ENCODE data around the gene HSD17B8.
A peak's percentile ranks its signal among the peaks of the same experiment; 100 is the strongest.

Gene HSD17B8

GRCh38 chr6:33185654-33186187 is 18.7 kb upstream of the HSD17B8 start:
- Mint-ChIP-seq H3K4me1 (peaks cover 30% of the 10 kb centered on the region), H3K27ac (no peak overlapping the region), H3K4me3 (no peak overlapping the region), H3K36me3 (ENCODE audit: low read depth) (no peaks in the 10 kb centered on the region), H3K9me3 (peaks cover 4% of the 10 kb centered on the region), H3K27me3 (ENCODE audit: low read depth, poor library complexity) (peaks cover 79% of the 10 kb centered on the region)
- DNase-seq: no peak
- TF ChIP-seq, protein P1, sequence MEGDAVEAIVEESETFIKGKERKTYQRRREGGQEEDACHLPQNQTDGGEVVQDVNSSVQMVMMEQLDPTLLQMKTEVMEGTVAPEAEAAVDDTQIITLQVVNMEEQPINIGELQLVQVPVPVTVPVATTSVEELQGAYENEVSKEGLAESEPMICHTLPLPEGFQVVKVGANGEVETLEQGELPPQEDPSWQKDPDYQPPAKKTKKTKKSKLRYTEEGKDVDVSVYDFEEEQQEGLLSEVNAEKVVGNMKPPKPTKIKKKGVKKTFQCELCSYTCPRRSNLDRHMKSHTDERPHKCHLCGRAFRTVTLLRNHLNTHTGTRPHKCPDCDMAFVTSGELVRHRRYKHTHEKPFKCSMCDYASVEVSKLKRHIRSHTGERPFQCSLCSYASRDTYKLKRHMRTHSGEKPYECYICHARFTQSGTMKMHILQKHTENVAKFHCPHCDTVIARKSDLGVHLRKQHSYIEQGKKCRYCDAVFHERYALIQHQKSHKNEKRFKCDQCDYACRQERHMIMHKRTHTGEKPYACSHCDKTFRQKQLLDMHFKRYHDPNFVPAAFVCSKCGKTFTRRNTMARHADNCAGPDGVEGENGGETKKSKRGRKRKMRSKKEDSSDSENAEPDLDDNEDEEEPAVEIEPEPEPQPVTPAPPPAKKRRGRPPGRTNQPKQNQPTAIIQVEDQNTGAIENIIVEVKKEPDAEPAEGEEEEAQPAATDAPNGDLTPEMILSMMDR (IDR thresholded peaks at IDR 0.05): no peak

DNA sequence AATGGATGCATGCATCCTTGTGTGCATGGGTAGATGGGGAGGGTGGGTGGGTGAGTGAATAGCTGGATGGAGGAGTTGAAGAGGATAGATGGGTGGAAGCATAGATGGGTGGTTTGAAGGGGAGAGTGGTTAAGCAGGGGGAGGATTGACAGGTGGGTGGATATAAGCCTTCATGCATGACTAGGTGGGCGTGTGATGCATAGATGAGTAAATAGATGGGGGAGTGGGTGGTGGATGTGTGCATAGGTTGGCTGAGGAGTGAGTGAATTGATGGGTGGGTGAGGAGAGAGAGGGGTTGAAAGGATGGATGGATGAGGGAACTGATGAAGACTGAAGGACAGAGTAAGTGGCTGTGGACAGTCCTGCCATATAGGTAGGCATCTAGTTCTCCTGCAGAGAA is 16.6 kb upstream of the HSD17B8 start:
- H3K4me3 Mint-ChIP-seq: no peak overlapping the region
- H3K4me1 Mint-ChIP-seq: peaks cover 43% of the 10 kb centered on the region
- no peaks in the 10 kb centered on the region for H3K36me3 Mint-ChIP-seq (ENCODE audit: low read depth)

GRCh38 chr6:33189164-33189563 is 15.3 kb upstream of the HSD17B8 start:
- Mint-ChIP-seq H3K4me3 (no peak overlapping the region), H3K4me1 (peaks cover 41% of the 10 kb centered on the region), H3K9me3 (no peaks in the 10 kb centered on the region), H3K27me3 (ENCODE audit: low read depth, poor library complexity) (peaks cover 96% of the 10 kb centered on the region), H3K36me3 (ENCODE audit: low read depth) (peaks cover 6% of the 10 kb centered on the region), H3K27ac (no peak overlapping the region)
- TF ChIP-seq, protein P1 (IDR thresholded peaks at IDR 0.05): no peak
- no peak for DNase-seq

More for the DNA sequence above, 16.6 kb upstream of the HSD17B8 start:
- H3K9me3 Mint-ChIP-seq: peaks cover 4% of the 10 kb centered on the region
- DNase-seq: no peak
- no peak overlapping the region for H3K27ac Mint-ChIP-seq
- H3K27me3 Mint-ChIP-seq (ENCODE audit: low read depth, poor library complexity): peaks cover 84% of the 10 kb centered on the region
- TF ChIP-seq, protein P1 (IDR thresholded peaks at IDR 0.05): no peak

GRCh38 chr6:33189625-33190448 is 14.6 kb upstream of the HSD17B8 start:
- Mint-ChIP-seq H3K4me3 (no peak overlapping the region), H3K36me3 (ENCODE audit: low read depth) (peaks cover 13% of the 10 kb centered on the region), H3K27ac (no peak overlapping the region), H3K27me3 (ENCODE audit: low read depth, poor library complexity) (peaks cover 95% of the 10 kb centered on the region), H3K9me3 (no peaks in the 10 kb centered on the region), H3K4me1 (peaks cover 40% of the 10 kb centered on the region)
- TF ChIP-seq, protein P1 (IDR thresholded peaks at IDR 0.05): no peak
- no peak for DNase-seq

DNA sequence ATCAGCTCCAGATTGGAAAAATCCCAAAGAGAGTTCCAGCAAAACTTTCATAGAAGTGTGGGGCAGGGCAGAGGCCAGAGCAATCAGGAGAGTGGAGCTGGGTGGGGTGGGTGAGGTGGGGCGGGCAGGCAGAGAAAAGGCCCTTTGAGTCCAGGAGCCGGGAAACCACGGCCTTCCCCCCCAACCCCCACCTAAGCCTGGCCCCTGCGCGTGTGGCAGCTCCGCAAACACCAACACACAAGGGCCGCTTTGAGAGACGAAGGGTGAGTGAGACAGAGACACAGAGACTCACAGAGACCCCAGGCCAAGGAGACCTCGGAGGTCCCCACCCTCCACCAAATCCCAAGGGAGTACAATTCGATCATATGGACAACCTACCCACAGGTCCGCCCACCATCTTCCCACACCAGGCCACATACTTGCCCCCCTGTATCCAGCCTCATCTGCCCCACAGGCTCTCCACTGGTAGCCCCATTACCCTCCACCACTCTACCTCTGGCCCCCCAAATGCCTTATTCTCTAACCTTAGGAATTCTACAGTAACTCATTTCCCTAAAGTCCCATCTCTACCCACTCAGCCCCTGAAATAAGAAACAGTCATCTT is 13.8 kb upstream of the HSD17B8 start:
- peaks cover 20% of the 10 kb centered on the region for H3K36me3 Mint-ChIP-seq (ENCODE audit: low read depth)
- no peak for DNase-seq
- H3K27ac Mint-ChIP-seq: no peak overlapping the region
- peak overlapping the region; percentile 64 for H3K4me3 Mint-ChIP-seq
- peaks cover 47% of the 10 kb centered on the region for H3K4me1 Mint-ChIP-seq
- TF ChIP-seq, protein P1 (IDR thresholded peaks at IDR 0.05): no peak
- peaks cover 97% of the 10 kb centered on the region for H3K27me3 Mint-ChIP-seq (ENCODE audit: low read depth, poor library complexity)
- H3K9me3 Mint-ChIP-seq: no peaks in the 10 kb centered on the region

Measured in nephron progenitor cell (in vitro differentiated cells).